Motor neuron (in vitro differentiated cells): Measurements from ENCODE around the gene GDPD5. TPM values are rescaled to one million over a fixed set of nuclear protein-coding genes. Genes with fewer than 3 reads are reported as not detected.

Source experiments
- ATAC-seq, 8 experiments: fragments of 200-7000 bp; cut with Tn5 transposase; replicated peaks in 6 of 8; 2 replicates each; pipeline ENCODE4 v1.8.0; 2021; ENCODE audit warnings: mild to moderate bottlenecking in 8 of 8, moderate library complexity in 8 of 8
- H3K27ac ChIP-seq, 2 donors: fragments of 250-450 bp; sonication (Bioruptor Pico); 2 replicates each; pipeline ENCODE4 v1.9.0; 2021; ENCODE audit warnings: antibody characterized with exemption in 2 of 2, mild to moderate bottlenecking in 2 of 2, moderate library complexity in 1 of 2
- H3K4me1 ChIP-seq, 2 donors: fragments of 250-450 bp; sonication (Bioruptor Pico); replicated peaks in 1 of 2; 2 replicates each; pipeline ENCODE4 v1.6.1; 2021; ENCODE audit warnings: antibody characterized with exemption in 2 of 2, mild to moderate bottlenecking in 2 of 2, moderate library complexity in 1 of 2
- H3K4me3 ChIP-seq, 5 donors: fragments of 250-450 bp; sonication (Bioruptor Pico); 2 replicates each; pipeline ENCODE4 v1.9.0; 2021; ENCODE audit warnings: antibody characterized with exemption in 5 of 5, mild to moderate bottlenecking in 5 of 5, moderate library complexity in 4 of 5
- WGBS, 10 experiments: fragments of 450-650 bp; shearing (Covaris generic); methylation state at CpG; one replicate each; pipeline ENCODE4 v1.0.0; 2022; 5-methylcytosine and 5-hydroxymethylcytosine counted together
- in situ Hi-C, 9 experiments: fragments of 400-800 bp; cut with MboI; loops; one replicate each; pipeline ENCODE4 v1.15.0; 2021; ENCODE audit warnings: low sequenced_read_pairs in 9 of 9, low pct_unique_long_range_greater_than_20kb in 2 of 9; ENCODE audit not compliant: unreplicated experiment in 9 of 9
- total RNA-seq, 8 experiments: library from RNA; unstranded; fragments of 300-600 nt; gene quantifications; 2 replicates each; pipeline versions ENCODE4 v1.2.3 to v1.2.4, GENCODE V29; 2022

GDPD5 gene
- total RNA-seq, result 10 to 100 TPM in 6 of 8 experiments, 1 to 10 TPM in 2; 3.2 to 28.2 (median 16.1) TPM

DNA sequence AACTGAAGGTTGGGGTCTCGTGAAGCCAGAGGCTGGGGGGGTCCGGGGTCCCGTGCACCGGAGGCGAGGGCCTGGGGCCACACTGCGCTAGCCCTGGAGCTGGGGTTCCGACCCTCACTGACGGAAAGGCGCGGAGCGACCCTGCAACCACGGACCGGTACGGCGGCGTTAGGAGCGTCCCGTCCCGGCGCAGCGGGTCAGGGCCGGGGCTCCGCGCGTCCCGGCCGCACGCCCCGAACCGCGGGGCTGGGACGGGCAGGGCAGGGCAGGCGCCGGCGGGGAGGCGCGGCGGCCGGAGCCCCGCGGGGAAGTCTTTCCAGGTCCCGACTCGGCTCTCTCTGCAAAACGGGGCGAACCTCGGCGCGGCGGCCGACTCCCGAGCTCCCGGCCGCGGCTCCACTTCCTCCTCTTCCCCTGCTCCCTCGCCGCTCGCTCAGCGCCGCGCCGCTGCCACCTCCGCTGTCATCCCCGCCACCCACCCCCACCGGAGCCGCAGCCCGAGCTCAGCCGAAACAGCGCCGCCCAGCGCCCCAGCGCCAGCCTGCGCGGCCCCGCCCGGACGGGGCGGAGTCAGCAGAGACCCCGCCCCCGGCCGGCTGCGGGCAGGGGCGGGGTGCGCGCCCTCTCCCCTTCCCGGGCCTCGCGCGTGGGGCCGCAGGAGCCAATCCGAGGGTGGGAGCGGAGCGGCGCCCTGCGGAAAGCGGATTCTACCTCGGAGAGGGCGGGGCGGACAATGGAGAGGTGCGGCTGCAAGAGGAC, at the start of gene GDPD5:
Gene GDPD5 (minus strand): TSS at position 509 of the 759 bp plus-strand sequence. CDS start 48,206 bp downstream, outside the sequence.
- Histone ChIP-seq H3K4me3 (peak within 1 kb of the TSS; percentile 53 to 91 (median 75)), H3K27ac (peak within 1 kb of the TSS; percentile 27 to 28), H3K4me1 (peaks cover 11 to 12% of the 10 kb centered on the region in 2 donors)
- no CpG with 5 or more reads among the region's 99 CpGs for WGBS, 10 experiments
- in situ Hi-C loops, result loop anchor here in 4 of 9 experiments (25.0 kb wide), 2 partner anchors 138 to 238 kb away; partner anchors contain the start of gene RPS3 (in 2 of the 4)
- ATAC-seq, result peak; percentile 85 to 93 (median 86)

- WGBS, 10 experiments, result 29 to 94% (median 76%) methylated on average over 1 to 6 of the region's 12 CpGs; no CpG with 5 or more reads in 4 of the 10 experiments
- peak in 3 of 8 experiments; percentile 3 to 30 (median 11) for ATAC-seq
Observed at GRCh38 chr11:75574698-75575602, 49.2 kb upstream of the GDPD5 start.

DNA sequence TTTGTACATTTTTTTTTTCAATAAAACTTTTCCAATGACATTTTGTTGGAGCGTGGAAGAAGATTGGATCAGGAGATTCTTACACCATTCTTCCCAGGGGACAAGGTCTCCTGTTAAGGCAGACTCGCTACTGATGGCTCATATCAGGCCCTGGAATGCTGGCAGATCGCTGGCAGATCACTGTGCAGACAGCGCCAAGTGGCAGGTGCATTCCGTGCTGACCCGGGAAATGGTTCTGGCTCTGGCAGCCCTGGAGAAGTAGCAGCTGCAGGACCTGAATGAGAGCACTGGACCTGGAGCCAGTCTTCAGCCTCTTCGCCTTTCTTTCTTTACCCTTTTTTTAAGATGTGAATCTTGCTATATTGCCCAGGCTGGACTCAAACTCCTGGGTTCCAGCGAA, 47.0 kb upstream of the GDPD5 start:
- no peak overlapping the region for H3K27ac ChIP-seq
- WGBS, 10 experiments, result 60 to 100% (median 84%) methylated on average over 1 to 6 of the region's 8 CpGs; no CpG with 5 or more reads in 2 of the 10 experiments
- H3K4me1 ChIP-seq, result peaks cover 5 to 15% of the 10 kb centered on the region in 2 donors
- in situ Hi-C loops, result no loop called here
- no peak overlapping the region for H3K4me3 ChIP-seq
- ATAC-seq, result no peak

More at GRCh38 chr11:75574698-75575602, 49.2 kb upstream of the GDPD5 start:
- Histone ChIP-seq H3K4me3 (no peak overlapping the region), H3K4me1 (peaks cover 7 to 15% of the 10 kb centered on the region in 2 donors), H3K27ac (no peak overlapping the region)
- in situ Hi-C loops, result no loop called here

DNA sequence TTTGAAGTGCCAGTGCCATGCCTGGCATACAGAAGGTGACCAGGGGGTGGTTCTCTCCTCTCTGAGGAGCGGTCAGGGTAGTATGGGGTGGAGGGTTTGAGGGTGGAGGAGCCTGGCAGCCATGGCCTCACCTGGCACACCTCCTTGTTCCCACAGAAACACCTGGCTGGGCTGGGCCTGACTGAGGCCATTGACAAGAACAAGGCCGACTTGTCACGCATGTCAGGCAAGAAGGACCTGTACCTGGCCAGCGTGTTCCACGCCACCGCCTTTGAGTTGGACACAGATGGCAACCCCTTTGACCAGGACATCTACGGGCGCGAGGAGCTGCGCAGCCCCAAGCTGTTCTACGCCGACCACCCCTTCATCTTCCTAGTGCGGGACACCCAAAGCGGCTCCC, 45.9 kb upstream of the GDPD5 start:
- WGBS, 10 experiments, result 50 to 100% (median 95%) methylated on average over 2 to 10 of the region's 14 CpGs; no CpG with 5 or more reads in 6 of the 10 experiments
- Histone ChIP-seq H3K4me1 (peaks cover 0 to 4% of the 10 kb centered on the region in 2 donors), H3K27ac (no peak overlapping the region), H3K4me3 (no peak overlapping the region)
- peak in 3 of 8 experiments; percentile 2 to 7 (median 3) for ATAC-seq
- in situ Hi-C loops, result no loop called here

- ATAC-seq, result no peak
- in situ Hi-C loops, result no loop called here
- WGBS, 10 experiments, result 57 to 100% (median 89%) methylated on average over 1 to 5 of the region's 9 CpGs; no CpG with 5 or more reads in 4 of the 10 experiments
- H3K4me3 ChIP-seq, result no peak overlapping the region
- H3K27ac ChIP-seq, result no peak overlapping the region
- H3K4me1 ChIP-seq, result peaks cover 4 to 5% of the 10 kb centered on the region in 2 donors
Observed at GRCh38 chr11:75570559-75571139, 44.9 kb upstream of the GDPD5 start.

GRCh38 chr11:75568616-75569219, 43.0 kb upstream of the GDPD5 start:
- Histone ChIP-seq H3K4me1 (peaks cover 23 to 24% of the 10 kb centered on the region in 2 donors), H3K27ac (no peak overlapping the region), H3K4me3 (no peak overlapping the region)
- in situ Hi-C loops, result no loop called here
- 92 to 100% (median 97%) methylated on average over 1 to 10 of the region's 14 CpGs; no CpG with 5 or more reads in 6 of the 10 experiments for WGBS, 10 experiments
- ATAC-seq, result no peak

GRCh38 chr11:75567971-75568370, 42.2 kb upstream of the GDPD5 start:
- no peak overlapping the region for H3K4me3 ChIP-seq
- WGBS, 10 experiments, result 93 to 100% (median 100%) methylated on average over 1 to 3 of the region's 6 CpGs; no CpG with 5 or more reads in 5 of the 10 experiments
- ATAC-seq, result no peak
- in situ Hi-C loops, result no loop called here
- no peak overlapping the region for H3K27ac ChIP-seq
- peaks cover 30 to 31% of the 10 kb centered on the region in 2 donors for H3K4me1 ChIP-seq

- peaks cover 33% of the 10 kb centered on the region in 2 donors for H3K4me1 ChIP-seq
- in situ Hi-C loops, result no loop called here
- no peak overlapping the region for H3K4me3 ChIP-seq
- no peak for ATAC-seq
- no peak overlapping the region for H3K27ac ChIP-seq
- 80 to 99% (median 91%) methylated on average over 4 to 22 of the region's 34 CpGs; no CpG with 5 or more reads in 2 of the 10 experiments for WGBS, 10 experiments
Observed at GRCh38 chr11:75566763-75567279, 41.1 kb upstream of the GDPD5 start.

DNA sequence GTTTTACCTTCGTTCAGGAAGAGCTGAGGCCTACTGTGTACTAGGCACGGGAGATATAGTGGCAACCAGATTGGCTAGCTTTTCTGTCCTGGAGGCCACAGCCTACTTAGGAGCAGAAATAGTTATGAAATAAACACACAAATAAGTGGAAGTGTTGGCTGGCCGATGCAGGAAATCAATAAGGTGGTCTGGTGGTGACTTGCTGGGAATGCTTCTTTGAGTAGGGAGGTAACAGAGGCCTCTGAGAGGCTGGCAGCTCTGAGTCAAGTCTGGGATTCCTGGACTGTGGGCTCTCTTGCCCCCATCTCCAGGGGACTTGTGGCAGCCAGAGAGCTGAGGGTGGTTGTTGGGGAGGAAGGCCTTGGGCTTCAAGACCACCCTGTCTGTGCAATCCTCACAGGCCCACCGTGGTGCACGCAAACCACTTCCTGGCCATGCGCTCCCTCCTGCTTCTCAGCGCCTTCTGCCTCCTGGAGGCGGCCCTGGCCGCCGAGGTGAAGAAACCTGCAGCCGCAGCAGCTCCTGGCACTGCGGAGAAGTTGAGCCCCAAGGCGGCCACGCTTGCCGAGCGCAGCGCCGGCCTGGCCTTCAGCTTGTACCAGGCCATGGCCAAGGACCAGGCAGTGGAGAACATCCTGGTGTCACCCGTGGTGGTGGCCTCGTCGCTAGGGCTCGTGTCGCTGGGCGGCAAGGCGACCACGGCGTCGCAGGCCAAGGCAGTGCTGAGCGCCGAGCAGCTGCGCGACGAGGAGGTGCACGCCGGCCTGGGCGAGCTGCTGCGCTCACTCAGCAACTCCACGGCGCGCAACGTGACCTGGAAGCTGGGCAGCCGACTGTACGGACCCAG, 40.4 kb upstream of the GDPD5 start:
- Histone ChIP-seq H3K4me1 (peaks cover 33% of the 10 kb centered on the region in 2 donors), H3K4me3 (no peak overlapping the region), H3K27ac (no peak overlapping the region)
- in situ Hi-C loops, result no loop called here
- no peak for ATAC-seq
- WGBS, 10 experiments, result 0 to 100% (median 51%) methylated on average over 1 to 16 of the region's 43 CpGs; no CpG with 5 or more reads in 3 of the 10 experiments

DNA sequence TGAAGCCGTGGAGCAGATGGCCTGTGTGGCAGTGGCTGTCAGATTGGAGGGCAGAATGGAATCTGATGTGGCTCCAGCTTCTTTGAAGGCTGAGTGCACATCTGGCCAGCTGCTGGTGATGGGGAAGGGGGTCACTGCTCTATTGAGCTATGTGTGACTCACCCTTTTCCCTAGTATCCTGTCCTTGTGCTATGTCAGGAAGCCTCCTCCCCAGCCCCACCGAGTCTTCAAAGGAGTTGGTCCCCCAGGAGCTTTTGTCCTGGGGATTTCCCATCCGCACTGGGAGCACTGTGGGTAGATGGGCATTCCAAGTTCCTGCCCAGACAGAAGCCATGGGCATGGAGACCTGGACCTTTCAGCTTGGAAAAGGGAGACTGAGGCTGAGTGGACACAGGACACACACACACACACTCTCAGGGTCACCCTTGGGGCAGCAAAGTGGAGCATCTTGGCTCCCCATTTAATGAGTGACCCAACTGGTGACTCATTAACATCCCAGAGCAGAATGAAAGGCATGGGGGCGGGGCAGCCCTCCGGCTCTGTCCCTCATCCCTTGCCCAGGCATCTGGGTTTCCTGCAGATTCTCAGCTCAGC, 39.6 kb upstream of the GDPD5 start:
- Histone ChIP-seq H3K4me3 (no peak overlapping the region), H3K27ac (no peak overlapping the region), H3K4me1 (peaks cover 33% of the 10 kb centered on the region in 2 donors)
- peak in 6 of 8 experiments; percentile 5 to 16 (median 8) for ATAC-seq
- 20 to 67% methylated on average over 1 of the region's 5 CpGs; no CpG with 5 or more reads in 8 of the 10 experiments for WGBS, 10 experiments
- in situ Hi-C loops, result no loop called here

DNA sequence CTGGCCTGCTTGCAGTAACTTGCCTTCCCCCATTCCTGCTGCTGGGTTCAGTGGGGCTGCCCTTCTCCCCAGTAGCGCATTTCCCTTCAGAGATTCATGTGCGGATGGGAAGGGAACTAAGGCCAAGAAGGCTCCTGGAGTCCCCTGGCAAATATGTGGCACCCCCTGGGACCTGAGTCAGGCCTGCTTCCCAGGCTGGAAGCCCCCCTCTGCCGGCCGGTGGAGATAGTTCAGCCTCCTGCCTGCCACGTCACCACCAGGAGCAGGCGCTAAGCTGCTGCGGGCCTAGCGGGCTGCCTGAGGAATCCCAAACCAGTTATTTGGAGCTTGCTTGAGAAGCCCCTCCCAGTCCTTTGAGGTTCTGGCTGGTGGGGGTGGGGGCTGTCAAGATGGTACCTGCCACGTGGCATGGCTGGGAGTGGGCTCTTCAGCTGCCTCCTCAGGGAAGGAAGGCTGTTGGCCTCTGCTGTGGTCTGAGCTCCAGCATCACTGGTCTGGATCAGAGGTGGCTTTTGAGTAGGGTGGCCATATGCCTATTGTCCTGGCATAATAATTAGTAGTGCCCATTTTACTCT, 38.3 kb upstream of the GDPD5 start:
- WGBS, 10 experiments, result 0 to 40% (median 9%) methylated on average over 1 to 6 of the region's 9 CpGs; no CpG with 5 or more reads in 5 of the 10 experiments
- in situ Hi-C loops, result no loop called here
- H3K27ac ChIP-seq, result peak overlapping the region; percentile 84 to 93
- ATAC-seq, result peak; percentile 14 to 49 (median 26)
- peaks cover 38 to 41% of the 10 kb centered on the region in 2 donors for H3K4me1 ChIP-seq
- H3K4me3 ChIP-seq, result peak overlapping the region; percentile 30 to 82 (median 53)
